COLO668 (cell line): Measurements from ENCODE around the gene FKRP.
"Not testable (repeated sequence)": the region's sequence is repeated elsewhere in the genome, so short reads cannot be mapped to it uniquely, and the experiment has no call there.

Source experiments
- DNase-seq: peaks from one replicate; lab custom pipeline; 2025; ENCODE audit not compliant: unreplicated experiment; lab: John Stamatoyannopoulos, UW

Gene FKRP

DNA sequence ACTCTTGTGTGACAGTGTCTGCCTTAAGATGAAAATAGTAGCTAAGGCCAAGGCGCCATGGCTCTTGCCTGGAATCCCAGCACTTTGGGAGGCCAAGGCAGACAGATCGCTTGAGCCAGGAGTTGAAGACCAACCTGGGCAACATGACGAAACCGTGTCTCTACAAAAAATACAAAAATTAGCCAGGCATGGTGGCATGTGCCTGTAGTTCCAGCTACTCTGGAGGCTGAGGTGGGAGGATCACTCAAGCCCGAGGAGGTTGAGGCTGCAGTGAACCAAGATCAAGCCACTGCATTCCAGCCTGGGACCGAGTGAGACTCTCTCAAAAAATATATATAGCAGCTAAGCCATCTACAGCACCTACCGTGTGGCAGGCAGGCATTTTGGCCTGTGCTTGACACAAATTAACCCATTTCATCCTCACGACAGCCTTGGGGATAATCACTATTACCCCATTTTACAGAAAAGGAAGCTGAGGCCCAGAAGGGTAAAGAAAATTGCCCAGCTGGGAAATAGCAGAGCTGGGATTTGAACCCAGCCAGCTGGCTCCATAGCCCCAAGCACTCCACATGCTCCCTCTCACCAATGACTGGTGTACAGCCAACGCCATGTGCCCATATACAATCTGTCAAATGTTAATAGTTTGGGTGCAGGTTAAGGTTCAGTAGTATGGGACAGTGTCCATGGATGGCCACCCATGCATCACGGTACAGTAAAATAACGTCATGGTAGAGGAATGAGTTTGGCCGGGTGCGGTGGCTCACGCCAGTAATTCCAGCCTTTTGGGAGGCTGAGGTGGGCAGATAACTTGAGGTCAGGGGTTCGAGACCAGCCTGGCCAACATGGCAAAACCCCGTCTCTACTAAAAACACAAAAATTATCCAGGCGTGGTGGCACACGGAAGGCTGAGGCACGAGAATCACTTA is 39.5 kb downstream of the FKRP start:
- no peak for DNase-seq

DNA sequence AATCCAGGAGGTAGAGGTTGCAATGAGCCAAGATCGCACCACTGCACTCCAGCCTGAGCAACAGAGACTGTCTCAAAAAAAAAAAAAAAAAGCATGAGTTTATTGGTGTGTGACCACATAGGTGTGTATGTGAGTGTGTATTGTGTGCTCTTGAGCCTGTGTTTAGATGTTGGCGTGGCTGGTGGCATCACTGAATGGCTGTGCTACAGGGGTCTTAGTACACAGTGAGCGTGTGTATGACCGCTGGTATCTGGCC is 40.1 kb downstream of the FKRP start:
- DNase-seq: no peak

DNA sequence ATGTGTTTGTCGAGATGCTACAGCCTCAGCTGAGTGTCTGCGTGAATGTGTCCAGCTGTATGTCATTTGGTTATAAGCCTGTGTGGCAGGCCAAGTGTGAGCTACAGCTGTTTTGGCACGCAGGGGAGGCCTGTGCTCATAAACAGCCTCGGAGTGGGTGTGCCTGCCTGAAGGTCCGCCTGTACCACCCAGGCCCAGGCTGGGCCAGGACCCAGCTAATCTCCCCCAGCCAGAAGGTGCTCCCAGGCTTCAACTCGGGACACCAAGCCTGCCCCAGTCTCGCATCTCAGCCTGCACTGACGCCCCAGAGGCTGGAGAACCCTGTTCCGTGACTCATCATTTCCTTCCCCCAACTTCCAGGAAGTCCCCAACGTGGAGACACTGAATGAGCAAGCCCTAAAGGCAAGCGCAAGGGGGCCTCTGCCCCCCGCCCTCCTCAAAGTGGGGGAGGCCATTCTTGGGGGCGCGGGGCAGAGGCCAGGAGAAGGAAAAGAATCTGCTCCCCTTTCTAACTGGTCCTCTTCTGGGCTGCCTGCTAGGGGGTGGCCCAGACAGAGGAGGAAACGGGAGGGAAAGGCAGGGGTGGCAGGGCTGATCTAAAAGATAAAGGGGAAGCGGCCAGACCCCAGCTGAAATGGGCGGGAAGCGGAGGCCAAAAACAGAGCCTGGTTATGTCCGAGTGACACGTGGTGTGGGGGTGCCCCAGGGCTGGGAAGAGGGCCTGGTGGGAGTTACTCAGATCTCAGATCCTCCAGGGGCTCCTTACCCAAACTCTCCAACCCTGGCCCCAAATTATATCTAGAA is 40.6 kb downstream of the FKRP start:
- DNase-seq: peak; percentile 54

DNA sequence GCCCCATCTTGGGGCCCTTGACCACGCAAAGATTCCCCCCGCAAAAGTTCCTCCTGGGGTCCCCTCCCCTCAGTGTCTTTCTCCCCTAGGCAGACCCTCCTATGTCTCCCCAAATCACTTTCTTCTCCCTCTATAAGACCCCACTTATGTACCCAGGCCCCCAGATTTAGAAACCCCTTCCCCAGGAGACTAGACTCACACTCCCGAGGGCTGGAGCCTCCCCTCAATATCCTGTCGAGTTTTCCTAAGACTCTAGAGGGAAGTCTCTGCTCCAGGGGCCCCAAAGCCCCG is 41.1 kb downstream of the FKRP start:
- no peak for DNase-seq

DNA sequence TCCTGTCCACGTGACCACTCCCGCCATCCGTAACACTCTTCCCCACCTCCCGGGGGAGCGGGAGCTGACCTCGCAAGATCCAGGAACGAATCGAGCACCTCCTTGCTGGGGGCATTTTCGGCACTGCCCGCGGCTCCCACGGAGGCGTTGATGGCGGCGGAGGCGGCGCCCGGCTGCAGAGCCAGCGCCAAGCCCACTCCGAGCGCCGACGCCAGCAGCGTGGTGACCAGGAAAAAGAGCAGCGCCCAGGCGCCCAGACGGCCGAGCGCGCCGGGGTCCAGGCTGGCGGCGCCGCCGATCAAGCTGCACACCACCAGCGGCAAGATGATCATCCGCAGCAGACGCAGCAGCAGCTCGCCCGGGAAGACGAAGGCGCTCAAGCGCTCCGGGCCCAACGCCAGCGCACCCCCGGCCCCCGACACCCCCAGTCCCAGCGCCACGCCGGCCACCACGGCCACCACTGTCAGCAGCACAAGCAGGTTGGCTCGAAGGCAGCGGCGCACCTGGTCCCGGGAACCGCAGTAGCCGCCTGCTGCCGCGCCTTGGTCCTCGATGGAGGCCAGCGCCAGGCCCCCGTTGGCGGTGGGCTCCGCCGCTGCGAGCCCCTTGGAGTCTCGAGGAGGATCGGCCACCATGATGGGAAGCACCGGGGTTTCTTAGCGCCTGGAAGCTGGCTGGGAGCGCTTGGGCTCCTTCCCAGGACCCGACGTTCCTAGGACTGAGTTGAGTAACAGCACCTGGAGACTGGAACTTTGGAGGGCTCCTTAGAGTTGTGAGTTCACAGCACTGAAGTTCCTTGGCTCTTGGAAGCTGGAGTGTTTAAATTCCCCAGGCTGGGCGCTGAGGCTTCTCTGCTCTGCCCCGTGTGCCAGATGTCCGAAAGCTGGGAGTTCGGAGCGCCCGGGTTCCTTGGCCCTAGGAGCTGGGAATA is 41.7 kb downstream of the FKRP start:
- DNase-seq: peak; percentile 69

GRCh38 chr19:46788262-46788967 is 42.6 kb downstream of the FKRP start, which contains the start of gene SLC1A5:
Gene SLC1A5 (minus strand): TSS chr19:46788594. CDS start chr19:46787965, 629 bp downstream.
- peak; percentile 97 for DNase-seq

DNA sequence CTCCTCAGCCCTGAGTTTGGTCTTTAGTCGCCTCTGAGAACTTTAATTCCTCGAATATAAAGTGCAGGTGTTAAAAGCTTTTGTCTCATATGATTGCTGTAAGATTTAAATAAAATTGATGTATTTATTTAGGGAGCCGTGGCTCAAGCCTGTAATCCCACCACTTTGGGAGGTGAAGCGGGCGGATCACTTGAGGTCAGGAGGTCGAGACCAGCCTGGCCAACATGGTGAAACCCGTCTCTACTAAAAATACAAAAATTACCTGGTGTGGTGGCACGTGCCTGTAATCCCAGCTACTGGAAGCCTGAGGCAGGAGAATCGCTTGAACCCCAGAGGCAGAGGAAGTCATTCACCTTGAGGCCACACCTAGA is 43.1 kb downstream of the FKRP start:
- DNase-seq: no peak

- no peak for DNase-seq
These were observed 43.5 kb downstream of the FKRP start for GRCh38 chr19:46789371-46789770.

GRCh38 chr19:46791944-46792343 is 46.1 kb downstream of the FKRP start:
- DNase-seq: no peak

DNA sequence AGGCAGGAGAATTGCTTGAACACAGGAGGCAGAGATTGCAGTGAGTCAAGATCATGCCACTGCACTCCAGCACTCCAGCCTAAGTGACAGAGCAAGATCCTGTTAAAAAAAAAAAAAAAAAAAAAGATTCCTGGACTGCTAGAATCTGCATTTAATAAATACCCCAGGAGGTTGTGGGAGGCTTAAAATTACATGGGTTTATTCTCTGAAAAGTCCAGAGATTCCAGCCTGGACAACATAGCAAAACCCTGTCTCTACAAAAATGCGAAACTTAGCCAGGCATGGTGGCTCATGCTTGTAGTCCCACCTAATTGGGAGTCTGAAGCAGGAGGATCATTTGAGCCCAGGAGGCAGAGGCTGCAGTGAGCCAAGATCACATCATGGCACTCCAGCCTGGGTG is 52.0 kb downstream of the FKRP start:
- DNase-seq: no peak

GRCh38 chr19:46798713-46799112 is 52.9 kb downstream of the FKRP start:
- DNase-seq: no peak

GRCh38 chr19:46802152-46802551 is 56.3 kb downstream of the FKRP start:
- DNase-seq: no peak

- no peak for DNase-seq
These were observed 57.7 kb downstream of the FKRP start for GRCh38 chr19:46803555-46803954.

GRCh38 chr19:46804432-46804831 is 58.6 kb downstream of the FKRP start:
- not testable (repeated sequence) for DNase-seq

GRCh38 chr19:46806656-46807055 is 60.8 kb downstream of the FKRP start:
- DNase-seq: no peak
